HL-60 (cell line): ENCODE results near the gene LIN37.

Experiments used
- DNase-seq, 2 experiments: peaks; one replicate each; pipeline ENCODE4 v3.0.0-alpha.2; 2010 to 2020; ENCODE audit warnings: low read depth in 1 of 2, low spot score in 1 of 2
- H3K27ac ChIP-seq: fragments of 250-450 bp; sonication (Bioruptor Pico); replicated peaks from 2 replicates; pipeline ENCODE4 v1.5.1; 2020; ENCODE audit warnings: mild to moderate bottlenecking, moderate library complexity
- H3K27me3 ChIP-seq: fragments of 250-450 bp; sonication (Bioruptor Pico); 2 replicates; pipeline ENCODE4 v1.5.1; 2021; ENCODE audit warnings: mild to moderate bottlenecking, moderate library complexity; ENCODE audit not compliant: insufficient read depth, poor library complexity, severe bottlenecking
- H3K4me3 ChIP-seq: replicated peaks from 2 replicates; pipeline ENCODE4 v1.5.1; 2011; ENCODE audit warnings: mild to moderate bottlenecking, control low read depth, low read length; ENCODE audit not compliant: insufficient read depth
- CTCF ChIP-seq: IDR thresholded peaks from one replicate; pipeline ENCODE4 v1.5.1; 2011; ENCODE audit warnings: low read length, control low read depth, inconsistent platforms; ENCODE audit not compliant: insufficient read depth
- GABPA ChIP-seq: IDR thresholded peaks from 2 replicates; pipeline ENCODE4 v1.6.1; 2012; ENCODE audit warnings: low read depth
- POLR2AphosphoS5 ChIP-seq: IDR thresholded peaks from 2 replicates; pipeline ENCODE4 v1.6.1; 2012; ENCODE audit warnings: low read depth
- REST ChIP-seq: IDR thresholded peaks from 2 replicates; pipeline ENCODE4 v1.6.1; 2012; ENCODE audit warnings: low read depth; ENCODE audit not compliant: insufficient replicate concordance
- SPI1 ChIP-seq: IDR thresholded peaks from 2 replicates; pipeline ENCODE4 v1.6.1; 2012; ENCODE audit warnings: low read depth, mild to moderate bottlenecking, borderline replicate concordance

Gene LIN37

GRCh38 chr19:35733180-35734125 lies 14.9 kb upstream of the LIN37 start:
- TF ChIP-seq CTCF = no peak
- TF ChIP-seq POLR2AphosphoS5 = no peak
- no peak for TF ChIP-seq GABPA
- no peak for TF ChIP-seq SPI1
- no peak for TF ChIP-seq REST
- H3K27ac ChIP-seq = no peak overlapping the region
- H3K4me3 ChIP-seq = no peak overlapping the region
- DNase-seq = no peak
- no peaks in the 10 kb centered on the region for H3K27me3 ChIP-seq

- Histone ChIP-seq H3K27ac (no peak overlapping the region), H3K27me3 (no peaks in the 10 kb centered on the region), H3K4me3 (no peak overlapping the region)
- DNase-seq = no peak
- TF ChIP-seq GABPA (no peak), POLR2AphosphoS5 (no peak), SPI1 (no peak), CTCF (no peak), REST (no peak)
These were observed 14.1 kb upstream of the LIN37 start for GRCh38 chr19:35734273-35734672.

GRCh38 chr19:35734889-35735288 lies 13.5 kb upstream of the LIN37 start:
- H3K27me3 ChIP-seq = no peaks in the 10 kb centered on the region
- no peak for DNase-seq
- no peak overlapping the region for H3K4me3 ChIP-seq
- TF ChIP-seq POLR2AphosphoS5 = no peak
- TF ChIP-seq SPI1 = no peak
- no peak for TF ChIP-seq GABPA
- no peak for TF ChIP-seq CTCF
- no peak for TF ChIP-seq REST
- H3K27ac ChIP-seq = no peak overlapping the region
